Erythroblast (primary cell): Measurements from ENCODE around the gene LAIR2.

Experiments
- GATA1 ChIP-seq: IDR thresholded peaks from 2 replicates; pipeline ENCODE4 v1.6.1; 2011; ENCODE audit warnings: low read depth, mild to moderate bottlenecking, control low read depth, low read length, moderate library complexity
- POLR2A ChIP-seq: IDR thresholded peaks from 2 replicates; pipeline ENCODE4 v1.6.1; 2011; ENCODE audit warnings: mild to moderate bottlenecking, low read length

GRCh38 chr19:54470276-54470887 is 32.2 kb upstream of the LAIR2 start:
- TF ChIP-seq POLR2A (no peak), GATA1 (no peak)
